ENCODE measurements around the gene LCNL1.

Gene LCNL1

DNA sequence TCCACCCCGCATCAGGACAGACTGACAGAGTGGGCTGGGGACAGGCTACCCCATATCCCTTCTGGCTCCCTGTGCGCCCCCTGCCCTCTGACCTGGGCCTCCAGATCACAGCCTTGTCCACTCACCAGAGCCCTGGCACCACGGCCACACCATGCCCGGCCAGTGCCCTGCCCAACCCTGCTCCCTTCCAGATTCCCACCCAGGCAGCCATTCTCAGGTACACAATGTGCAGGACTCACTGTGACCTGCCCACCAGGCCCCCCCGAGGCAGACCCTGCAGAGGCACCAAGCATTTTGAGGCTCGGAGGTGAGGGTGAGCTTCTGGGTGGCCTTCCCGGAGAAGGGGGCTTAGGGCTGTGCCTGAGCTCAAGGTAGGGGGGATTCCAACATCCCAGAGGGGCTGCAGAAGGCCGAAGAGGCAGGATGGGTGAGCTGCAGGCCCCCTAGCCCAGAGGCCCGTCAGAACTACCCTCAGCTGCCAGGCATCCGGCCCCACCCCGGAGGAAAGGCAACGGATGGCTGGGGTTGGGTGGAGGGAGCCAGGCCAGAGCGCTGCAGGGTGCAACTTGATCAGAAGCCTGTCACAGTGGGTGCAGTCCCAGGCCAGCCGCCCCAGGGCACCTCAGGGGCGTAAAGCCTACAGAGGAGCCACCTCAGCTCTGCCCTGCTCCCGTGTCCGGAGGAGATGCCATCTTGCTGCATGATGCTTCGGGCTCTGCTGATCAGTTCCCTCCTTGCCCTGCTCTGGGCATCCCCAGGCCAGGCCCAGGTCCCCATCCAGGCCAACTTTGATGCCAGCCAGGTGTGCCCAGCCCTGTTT is at the start of gene LCNL1:
Gene LCNL1 (plus strand): TSS at position 762 of the 820 bp plus-strand sequence. CDS start 594 bp downstream, outside the sequence.
- no peak for DNase-seq

DNA sequence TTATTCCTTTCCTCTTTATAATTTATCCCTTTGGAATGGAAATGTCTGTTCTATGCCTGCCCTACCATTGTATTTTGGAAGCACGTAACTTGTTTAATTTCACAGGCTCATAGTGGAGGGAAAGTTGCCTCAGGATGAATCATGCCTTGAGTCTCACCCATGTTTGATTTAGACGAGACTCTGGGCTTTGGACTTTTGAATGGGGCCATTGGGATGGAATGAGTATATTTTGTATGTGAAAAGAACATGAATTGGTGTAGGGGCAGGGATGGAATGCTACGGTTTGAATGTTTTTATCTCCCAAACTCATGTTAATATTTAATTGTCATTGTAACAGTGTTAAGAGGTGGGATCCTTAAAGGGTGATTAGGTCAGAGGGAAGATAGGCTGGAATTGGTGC is 48.5 kb upstream of the LCNL1 start:
- DNase-seq = no peak

DNA sequence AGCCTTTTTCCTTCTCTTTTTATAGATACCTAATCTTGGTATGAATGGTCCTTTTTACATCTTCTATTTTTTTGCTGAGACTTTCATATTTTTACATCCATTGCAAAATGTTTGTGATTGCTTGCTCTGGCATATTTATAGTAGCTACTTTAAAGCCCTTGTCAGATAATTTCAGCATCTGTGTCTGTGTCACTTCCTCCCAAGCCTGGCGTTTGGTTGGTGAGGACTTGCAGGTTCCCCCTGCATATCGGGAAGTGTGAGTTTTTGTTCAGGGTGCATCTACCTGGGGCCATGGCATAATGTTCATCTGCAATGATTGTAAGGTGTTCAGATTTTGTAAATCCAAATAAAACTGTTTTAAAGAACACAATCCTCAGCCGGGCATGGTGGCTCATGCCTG is 47.1 kb upstream of the LCNL1 start:
- DNase-seq = no peak

DNA sequence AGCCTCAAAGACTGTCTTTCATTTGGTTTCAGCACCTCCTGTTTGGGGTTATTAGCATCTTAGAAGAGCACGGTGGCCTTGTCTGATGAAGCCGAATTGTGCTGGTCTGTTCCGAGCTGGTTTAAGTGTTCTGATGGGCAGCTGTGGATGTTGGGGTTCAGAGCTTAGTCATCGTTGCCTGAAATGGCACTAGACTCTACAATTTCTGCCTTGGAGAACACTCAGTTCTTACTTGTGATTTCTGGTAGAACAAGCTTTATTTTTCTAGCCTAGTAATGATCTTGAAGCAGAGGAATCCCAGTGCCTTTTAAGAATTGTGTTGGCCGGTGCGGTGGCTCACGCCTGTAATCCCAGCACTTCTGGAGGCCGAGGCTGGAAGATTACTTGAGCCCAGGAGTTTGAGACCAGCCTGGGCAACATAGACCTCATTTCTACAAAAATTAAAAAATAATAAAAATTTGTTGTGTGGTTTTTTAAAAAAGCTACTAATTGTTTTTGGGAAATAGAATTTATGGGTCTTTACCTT is 46.1 kb upstream of the LCNL1 start:
- no peak for DNase-seq

DNA sequence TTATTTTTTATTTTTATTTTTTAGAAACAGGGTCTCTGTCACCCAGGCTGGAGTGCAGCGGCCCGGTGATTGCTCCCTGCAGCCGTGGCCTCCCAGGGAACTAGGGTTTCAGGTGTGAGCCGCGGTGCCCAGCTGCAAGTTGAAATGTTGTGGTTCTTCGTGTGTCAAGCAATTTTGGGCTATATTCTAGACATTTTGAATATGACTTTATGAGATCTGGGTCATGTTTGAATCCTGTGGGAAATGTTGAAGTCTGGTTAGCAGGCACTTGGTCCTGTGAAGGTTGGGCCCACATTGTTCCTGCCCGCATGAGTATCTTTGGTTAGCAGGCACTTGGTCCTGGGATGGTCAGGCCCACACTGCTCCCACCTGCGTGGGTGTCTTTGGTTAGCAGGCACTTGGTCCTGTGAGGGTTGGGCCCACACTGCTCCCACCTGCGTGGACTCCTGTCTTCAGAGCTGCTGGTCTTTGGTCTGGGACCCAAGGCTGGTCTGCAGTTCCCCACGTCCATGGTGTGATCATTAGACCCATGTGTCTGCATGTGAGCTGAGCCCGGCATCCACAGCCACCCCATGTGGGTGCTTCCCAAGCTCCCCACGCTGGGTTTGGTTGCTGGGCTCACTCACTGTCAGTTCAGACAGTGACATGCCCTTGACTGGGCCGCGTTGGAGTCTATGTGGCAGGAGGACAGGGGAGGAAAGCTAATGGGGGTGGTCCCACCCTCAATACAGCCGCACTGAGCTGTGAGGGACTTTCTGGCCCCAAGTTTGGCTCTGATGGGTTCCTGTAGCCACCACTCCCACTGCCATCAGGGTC is 45.4 kb upstream of the LCNL1 start:
- no peak for DNase-seq

DNA sequence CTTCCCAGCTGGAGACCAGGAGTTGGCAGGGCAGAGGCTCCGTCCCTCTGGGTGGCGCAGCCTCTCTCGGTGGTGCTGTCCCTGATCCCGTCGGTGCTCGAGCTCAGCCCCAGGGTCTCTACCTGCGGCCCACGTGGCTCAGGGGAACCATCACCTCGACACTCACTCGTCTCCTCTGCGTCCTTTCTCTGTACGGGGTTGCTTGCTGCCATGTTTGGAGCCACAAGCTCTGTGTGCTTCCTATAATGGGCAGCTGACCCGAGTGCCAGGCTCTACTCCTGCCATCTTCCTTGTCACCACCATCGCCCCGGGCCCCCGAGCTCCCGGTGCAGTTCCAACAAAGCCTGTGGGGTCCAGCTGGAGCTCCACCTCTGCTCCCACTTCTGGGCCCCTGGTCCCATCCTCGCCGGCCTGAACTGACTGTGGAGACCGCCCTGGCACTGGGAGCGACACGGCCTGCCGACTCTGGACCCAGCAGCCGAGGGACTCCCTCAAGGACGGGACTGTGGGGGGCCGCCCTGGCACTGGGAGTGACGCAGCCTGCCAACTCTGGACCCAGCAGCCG is 43.3 kb upstream of the LCNL1 start:
- no peak for DNase-seq

DNA sequence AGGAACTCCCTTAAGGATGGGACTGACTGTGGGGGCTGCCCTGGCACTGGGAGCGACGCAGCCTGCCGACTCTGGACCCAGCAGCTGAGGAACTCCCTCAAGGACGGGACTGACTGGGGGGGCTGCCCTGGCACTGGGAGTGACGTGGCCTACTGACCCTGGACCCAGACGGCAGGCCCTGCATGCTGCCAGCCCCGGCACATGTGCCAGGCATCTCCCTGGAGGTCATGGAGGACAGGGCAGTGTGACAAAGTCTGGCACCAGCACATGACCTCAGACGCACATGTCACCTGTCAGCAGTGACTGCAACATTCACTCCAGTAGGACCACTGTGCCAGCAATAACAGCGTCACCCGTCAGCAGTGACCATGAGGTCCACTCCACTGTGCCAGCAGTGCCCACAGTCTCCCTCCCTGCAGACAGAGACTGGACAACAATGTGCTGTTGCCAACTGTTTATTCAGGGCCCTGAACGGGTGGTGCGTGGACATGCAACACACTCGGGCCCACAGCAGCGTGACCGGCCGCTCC is 42.7 kb upstream of the LCNL1 start:
- DNase-seq = no peak

DNA sequence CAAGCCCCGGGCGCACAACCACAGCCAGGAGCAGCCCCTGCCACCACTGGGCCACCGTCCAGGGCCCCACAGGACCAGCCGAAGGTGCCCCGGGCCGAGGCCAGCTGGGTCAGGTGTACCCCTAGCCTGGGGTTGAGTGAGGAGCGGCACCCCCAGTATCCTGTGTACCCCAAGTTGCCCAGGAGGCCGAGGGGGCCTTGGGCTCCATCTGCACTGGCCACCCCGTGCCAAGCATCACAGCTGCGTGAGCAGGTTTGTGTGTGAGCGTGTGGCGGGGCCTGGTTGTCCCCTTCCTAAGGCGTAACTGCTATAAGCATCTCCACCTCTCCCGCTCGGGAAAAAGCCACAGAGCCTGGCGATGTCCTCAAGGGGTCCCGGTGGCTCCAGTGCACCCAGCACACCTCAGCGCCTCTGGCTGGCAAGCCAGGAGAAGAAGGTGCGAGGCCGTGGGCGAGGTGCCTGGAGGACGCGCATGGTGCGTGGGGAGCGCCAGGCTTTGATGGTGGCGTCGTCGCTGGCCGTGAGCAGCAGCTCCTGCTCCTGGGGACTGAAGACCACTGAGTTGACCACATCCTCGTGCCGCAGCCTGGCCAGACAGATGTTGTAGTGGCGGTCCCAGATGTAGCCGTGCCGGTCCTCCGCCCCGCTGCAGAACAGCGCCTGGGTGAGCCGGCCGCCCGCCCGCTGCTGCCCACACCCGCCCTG is 42.1 kb upstream of the LCNL1 start:
- DNase-seq = no peak

DNA sequence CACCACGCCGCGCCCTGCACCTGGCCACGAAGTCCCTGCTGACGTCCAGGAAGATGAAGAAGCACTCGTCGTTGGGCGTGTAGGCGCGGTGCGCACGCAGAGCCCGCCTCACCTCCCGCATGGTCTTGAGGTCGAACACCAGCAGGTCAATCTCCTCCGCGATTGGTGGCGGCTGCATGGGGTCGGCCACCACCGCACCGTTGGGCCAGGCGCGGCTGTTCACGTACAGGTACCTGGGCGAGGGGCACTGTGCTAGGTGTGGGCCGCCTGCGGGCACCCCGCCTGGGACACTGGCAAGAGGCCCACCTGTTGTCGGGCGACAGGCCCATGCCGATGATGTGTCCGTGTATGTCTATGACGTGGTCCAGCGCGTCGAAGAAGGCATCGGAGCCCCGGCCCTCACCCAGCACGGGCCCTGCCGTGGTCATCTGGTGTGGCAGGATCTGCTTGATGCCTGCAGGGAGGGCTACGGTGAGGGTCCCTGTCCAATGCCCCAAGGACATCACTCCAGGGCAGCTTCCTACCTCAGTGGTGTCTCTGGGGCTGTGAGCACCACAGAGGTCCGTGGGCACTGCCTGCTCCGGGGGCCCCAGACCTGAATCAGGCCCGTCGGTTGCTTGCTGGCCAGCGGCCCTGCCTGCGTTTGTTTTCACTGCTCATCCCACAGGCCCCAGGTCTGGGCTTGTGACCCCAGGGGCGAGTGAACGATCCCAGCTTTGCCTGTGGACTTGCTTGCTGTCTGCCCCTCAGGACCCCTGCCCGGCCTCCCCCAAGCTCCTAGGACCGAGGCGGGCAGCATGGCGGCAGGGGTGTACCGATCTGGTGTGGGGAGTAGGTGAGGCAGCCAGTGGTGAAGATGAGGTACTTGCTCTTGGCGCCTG is 41.3 kb upstream of the LCNL1 start:
- DNase-seq = no peak

DNA sequence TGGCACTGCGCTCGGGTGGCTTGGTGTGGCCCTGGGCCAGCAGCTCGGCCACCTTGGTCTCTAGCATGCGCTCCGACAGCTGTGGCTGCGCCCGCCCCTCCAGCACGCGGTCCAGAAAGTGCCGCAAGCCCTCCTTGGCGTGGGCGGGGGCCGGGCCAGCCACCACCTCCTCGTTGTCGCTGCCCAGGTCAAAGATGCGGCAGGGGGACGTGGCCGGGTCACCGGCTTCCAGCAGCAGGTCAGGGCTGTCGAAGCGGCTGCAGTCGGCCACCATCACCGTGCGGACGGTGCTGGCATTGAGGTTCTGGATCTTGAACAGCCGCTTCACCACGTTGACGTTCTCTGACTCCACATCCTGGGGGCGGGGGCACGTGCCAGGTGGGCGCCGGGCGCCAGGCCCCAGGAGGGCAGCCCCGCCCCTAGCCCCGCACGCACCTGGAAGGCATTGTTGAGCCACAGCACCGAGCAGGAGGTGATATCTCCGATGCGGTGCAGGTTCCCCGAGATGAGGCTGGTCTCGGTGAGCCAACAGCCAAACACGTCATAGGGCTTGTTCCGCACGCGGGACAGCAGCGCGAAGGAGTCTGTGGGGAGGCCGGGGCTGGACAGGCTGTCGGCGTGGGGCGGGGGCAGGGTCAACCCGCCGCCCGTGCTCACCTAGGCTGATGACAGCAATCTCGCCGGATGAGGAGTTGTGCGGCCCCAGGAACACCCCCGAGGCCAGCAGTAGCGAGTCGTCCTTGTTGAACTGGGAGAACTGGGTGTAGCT is 40.5 kb upstream of the LCNL1 start:
- DNase-seq = no peak

DNA sequence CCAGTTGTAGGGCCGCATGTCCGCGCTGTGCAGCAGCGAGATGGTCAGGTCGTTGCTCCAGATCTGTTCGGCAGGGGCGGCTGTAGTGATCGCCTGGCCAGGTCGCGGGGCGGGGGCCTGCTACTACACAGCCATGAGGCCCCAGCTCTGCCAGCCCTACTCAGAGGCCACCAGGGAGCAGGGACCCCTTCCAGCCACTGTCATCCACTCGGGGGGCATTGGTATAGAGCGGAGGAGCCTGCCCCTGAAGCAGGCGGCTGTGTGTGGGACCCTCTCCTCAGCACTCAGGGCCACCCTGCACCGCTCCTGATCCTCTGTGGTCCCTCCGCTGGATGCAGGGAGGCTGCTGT is 39.9 kb upstream of the LCNL1 start:
- no peak for DNase-seq

DNA sequence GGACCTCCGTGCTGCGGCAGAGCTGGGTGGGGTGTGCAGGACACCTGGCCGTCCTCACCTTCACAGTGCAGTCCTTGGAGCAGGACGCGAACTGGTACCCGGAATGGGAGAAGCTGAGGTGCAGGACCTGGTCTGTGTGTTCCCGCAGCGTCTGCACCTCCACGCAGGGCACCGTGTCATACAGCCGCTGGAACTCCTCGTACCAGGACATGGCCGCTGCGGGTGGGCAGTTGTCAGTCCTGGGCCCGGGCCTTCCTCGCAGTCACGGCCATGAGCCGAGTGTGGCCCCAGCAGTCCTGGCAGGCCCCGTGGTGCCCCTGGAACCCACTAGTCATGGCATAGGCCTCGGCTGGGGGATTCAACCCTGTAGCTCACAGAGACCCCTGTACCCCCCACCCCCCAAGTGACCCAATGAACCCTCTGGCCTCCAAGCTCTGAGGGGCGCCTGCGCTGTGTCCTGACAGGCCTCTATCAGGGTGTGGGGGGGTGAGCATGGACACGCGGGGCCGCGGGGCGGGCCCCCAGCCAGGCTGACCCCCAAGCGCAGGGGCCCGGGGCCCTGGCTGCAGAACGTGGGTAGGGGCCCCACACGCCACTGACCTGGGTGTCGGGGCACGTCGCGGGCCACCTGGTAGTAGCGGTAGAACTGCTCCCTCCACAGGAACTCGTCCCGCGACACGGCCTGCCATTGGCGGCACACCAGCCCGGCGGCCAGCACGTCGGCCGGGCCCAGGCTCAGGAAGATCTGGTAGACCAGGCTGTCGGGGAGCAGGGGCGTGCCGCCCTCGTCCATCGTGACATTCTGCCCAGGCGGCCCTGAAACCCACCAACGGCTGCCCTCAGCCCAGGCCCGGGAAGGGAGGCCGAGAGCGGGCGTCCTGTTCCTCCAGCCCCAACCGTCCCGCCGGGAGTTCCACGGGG is 39.2 kb upstream of the LCNL1 start:
- no peak for DNase-seq

DNA sequence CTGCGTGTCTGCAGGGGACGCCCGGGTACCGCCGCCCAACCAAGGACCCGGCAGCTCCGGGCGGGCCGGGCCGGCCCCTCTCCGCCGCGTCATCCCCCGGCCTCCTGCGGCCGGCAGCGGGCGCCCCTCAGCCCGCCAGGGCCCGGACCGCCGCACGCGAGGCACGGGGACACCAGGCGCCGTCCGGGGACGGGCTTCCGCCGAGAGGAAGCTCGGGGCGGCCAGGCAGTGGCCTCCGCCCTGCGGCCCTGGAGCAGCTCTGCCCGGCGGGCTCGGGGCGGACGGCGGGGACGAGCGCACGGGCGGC is 38.6 kb upstream of the LCNL1 start:
- DNase-seq = no peak

DNA sequence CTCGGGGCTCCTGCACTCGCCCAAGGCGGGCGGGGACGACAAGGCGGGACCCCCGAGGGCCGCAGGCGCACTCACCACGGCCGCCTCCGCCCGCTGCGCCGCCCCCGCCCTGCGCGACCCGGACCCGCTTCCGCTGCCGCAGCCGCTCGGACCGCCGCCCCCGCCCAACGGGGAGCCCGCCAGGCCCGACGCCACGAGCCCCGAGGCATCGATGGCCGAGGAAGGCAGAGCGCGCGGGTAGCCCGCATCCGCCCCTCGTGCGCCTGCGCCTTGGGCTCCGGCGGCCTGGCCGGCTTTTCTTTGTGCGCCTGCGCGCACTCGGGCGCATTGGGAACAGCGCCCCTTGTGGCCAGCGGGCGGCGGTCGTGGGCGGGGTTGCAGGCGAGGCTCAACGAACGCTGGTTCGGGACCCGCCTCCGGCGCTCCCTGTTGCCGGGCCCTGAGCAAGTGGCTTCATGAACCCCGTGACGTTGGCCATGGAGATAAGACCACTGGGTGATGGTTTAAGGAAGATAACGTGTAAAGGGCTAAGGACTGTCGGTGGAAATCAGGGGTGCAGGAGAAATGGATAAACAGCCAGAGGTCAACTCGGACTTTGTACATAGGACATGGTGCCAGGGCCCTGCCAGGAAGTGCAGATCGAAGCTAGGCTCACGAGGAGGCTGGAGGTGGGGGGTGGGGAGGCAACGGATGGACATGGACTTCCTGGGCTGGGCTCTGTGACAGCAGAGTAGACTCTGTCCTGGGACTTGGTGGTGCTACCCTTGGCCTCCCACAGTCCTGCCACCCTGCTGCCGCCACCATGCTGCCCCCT is 38.1 kb upstream of the LCNL1 start, which contains the start of the genes C8G and FBXW5:
Gene C8G (plus strand): TSS at position 725 of the 814 bp plus-strand sequence. CDS start 78 bp downstream, at position 803.
Gene FBXW5 (minus strand): TSS at position 220 of the 814 bp plus-strand sequence. CDS start 655 bp downstream, outside the sequence.
- peak; percentile 95 for DNase-seq

DNA sequence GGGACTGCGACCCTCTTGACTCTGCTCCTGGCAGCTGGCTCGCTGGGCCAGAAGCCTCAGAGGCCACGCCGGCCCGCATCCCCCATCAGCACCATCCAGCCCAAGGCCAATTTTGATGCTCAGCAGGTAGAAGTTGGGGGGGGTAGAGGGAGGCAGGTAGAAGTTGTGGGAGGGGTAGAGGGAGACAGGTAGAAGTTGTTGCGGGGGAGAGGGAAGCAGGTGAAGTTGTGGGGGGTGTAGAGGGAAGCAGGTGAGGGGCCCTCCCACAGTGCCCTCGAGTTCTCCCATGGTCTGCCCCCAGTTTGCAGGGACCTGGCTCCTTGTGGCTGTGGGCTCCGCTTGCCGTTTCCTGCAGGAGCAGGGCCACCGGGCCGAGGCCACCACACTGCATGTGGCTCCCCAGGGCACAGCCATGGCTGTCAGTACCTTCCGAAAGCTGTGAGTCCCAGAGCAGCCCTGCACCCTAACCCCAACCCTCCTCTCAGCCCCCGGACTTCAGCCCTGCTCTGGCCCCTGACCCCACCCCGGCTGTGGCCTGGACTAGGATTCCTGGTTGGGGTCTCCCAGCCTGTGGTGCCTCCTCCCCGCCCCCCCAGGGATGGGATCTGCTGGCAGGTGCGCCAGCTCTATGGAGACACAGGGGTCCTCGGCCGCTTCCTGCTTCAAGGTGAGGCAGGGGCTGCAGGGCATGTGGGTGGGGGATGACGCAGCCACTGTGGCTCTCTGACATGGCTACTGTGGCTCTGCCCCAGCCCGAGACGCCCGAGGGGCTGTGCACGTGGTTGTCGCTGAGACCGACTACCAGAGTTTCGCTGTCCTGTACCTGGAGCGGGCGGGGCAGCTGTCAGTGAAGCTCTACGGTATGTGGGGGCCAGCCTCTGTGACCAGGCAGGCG is 37.2 kb upstream of the LCNL1 start:
- DNase-seq = no peak

DNA sequence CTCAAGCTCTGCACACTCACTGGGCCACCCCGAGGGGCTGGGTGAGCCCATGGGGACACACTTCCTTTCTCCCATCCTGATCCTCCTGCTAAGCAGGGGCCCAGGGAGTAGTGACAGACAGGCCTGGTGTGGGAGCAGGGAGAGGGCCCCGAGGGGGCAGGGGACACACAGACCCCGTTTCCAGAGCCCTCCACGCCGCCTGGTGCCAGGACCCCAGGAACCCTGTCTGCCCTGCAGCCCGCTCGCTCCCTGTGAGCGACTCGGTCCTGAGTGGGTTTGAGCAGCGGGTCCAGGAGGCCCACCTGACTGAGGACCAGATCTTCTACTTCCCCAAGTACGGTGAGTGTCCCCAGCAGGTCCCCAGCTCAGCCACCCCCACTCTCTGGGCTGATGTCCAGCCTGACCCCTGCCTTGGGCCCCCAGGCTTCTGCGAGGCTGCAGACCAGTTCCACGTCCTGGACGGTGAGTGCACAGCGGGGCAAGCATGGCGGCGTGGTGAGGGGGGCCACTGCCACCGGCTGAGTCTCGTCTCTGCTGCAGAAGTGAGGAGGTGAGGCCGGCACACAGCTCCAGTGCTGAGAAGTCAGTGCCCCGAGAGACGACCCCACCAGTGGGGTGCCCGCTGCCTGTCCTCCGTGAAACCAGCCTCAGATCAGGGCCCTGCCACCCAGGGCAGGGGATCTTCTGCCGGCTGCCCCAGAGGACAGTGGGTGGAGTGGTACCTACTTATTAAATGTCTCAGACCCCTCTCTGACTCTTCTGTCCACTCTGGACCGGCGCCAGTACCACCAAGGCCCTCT is 36.4 kb upstream of the LCNL1 start:
- DNase-seq = no peak
